D721Med (cell line): Measurements from ENCODE around the gene BRME1.

Experiments
- DNase-seq: peaks from one replicate; pipeline ENCODE4 v3.0.0; 2011; ENCODE audit warnings: low spot score; ENCODE audit not compliant: insufficient read length
- FAIRE-seq: peaks from 2 replicates; lab custom pipeline; 2011; peaks lifted over from hg19 to GRCh38; lab: Jason Lieb, UNC
- CTCF ChIP-seq: IDR thresholded peaks from 2 replicates; pipeline ENCODE4 v1.5.1; 2012; ENCODE audit warnings: mild to moderate bottlenecking, control low read depth; ENCODE audit not compliant: insufficient read depth; ENCODE audit errors: missing control alignments

The BRME1 gene

GRCh38 chr19:13932911-13933393 is 27.0 kb upstream of the BRME1 start:
- FAIRE-seq (no peak), DNase-seq (no peak)
- no peak for TF ChIP-seq CTCF

- no peak for TF ChIP-seq CTCF
- FAIRE-seq, result no peak
Measured at GRCh38 chr19:13932149-13932637, 26.3 kb upstream of the BRME1 start.

GRCh38 chr19:13931391-13932148 is 25.7 kb upstream of the BRME1 start:
- FAIRE-seq (no peak), DNase-seq (no peak)
- TF ChIP-seq CTCF, result no peak

More at GRCh38 chr19:13932149-13932637, 26.3 kb upstream of the BRME1 start:
- DNase-seq, result no peak

GRCh38 chr19:13930402-13930801 is 24.5 kb upstream of the BRME1 start:
- DNase-seq, result no peak
- no peak for TF ChIP-seq CTCF
- FAIRE-seq, result no peak

GRCh38 chr19:13929956-13930355 is 24.0 kb upstream of the BRME1 start:
- TF ChIP-seq CTCF, result no peak
- DNase-seq (no peak), FAIRE-seq (no peak)

GRCh38 chr19:13929340-13929739 is 23.4 kb upstream of the BRME1 start:
- no peak for FAIRE-seq
- no peak for DNase-seq
- no peak for TF ChIP-seq CTCF

- FAIRE-seq, result no peak
Measured at GRCh38 chr19:13926715-13927114, 20.8 kb upstream of the BRME1 start.

More at GRCh38 chr19:13926715-13927114, 20.8 kb upstream of the BRME1 start:
- no peak for TF ChIP-seq CTCF
- no peak for DNase-seq
